GM19240 (cell line): ENCODE measurements around the gene CDH23.

ENCODE experiments used
- DNase-seq: peaks from one replicate; pipeline ENCODE4 v3.0.0; 2011; ENCODE audit warnings: low spot score; ENCODE audit not compliant: insufficient read length

The CDH23 gene

GRCh38 chr10:71752391-71753090 is 355.8 kb downstream of the CDH23 start:
- no peak for DNase-seq

DNA sequence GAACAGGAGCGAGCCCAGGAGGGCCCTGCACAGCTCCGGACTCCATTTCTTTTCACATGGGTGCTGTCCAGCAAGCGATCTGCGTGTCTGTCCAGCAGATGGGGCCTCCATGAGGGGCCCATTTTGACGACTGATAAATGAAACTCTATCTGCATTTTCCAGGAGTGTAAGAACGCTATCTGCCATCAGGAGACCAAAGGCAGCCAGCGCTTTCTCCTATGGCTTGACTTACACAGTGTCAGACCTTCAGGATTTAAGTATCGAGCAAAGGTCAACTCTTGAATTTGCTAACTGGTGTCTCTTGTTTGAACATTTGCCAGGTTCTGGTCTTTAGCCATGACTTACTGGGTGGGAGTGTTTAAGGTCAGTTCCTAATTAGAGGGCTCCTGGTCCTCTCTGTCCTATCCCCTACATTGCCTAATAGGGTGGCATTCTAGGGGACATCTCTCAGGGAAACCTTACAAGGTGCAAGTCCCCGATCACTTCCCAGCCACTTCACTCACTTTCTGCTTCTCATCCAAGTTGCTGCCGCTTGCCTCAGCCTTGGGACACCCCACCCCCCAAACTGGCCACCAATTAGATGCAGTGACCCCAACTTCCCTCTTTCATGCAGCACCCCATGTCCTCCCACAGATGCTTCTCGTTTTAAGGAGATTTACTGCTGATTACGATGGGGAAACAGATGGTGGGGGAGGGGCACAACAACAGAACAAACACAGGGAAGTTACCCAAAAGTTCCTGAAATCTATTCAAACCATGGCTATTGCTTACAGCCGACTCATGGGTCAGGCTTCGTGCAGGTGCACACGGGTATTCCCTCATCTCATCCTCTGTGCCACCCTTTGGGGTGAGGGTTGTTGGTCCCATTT is 356.6 kb downstream of the CDH23 start:
- no peak for DNase-seq

GRCh38 chr10:71753960-71754505 is 357.3 kb downstream of the CDH23 start:
- no peak for DNase-seq

DNA sequence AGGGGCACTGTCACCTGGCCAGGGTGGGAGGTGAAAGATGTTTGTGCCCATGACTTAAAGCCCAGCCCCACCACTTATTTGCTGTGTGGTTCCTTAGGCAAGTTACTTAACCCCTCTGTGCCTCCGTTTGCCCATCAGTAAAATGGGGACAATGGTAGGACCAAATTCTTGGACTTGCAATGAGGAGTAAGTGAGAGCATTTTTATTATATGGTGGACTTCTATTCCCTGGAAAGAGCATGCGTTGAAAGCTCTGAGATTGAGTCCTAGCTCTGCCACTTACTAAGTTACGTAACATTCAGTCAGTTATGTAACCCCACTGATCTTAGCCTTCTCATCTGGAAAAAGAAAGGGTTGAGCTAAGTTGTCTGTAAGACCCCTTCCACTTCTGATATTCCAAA is 357.8 kb downstream of the CDH23 start:
- DNase-seq, result no peak

GRCh38 chr10:71755179-71755879 is 358.6 kb downstream of the CDH23 start:
- no peak for DNase-seq

DNA sequence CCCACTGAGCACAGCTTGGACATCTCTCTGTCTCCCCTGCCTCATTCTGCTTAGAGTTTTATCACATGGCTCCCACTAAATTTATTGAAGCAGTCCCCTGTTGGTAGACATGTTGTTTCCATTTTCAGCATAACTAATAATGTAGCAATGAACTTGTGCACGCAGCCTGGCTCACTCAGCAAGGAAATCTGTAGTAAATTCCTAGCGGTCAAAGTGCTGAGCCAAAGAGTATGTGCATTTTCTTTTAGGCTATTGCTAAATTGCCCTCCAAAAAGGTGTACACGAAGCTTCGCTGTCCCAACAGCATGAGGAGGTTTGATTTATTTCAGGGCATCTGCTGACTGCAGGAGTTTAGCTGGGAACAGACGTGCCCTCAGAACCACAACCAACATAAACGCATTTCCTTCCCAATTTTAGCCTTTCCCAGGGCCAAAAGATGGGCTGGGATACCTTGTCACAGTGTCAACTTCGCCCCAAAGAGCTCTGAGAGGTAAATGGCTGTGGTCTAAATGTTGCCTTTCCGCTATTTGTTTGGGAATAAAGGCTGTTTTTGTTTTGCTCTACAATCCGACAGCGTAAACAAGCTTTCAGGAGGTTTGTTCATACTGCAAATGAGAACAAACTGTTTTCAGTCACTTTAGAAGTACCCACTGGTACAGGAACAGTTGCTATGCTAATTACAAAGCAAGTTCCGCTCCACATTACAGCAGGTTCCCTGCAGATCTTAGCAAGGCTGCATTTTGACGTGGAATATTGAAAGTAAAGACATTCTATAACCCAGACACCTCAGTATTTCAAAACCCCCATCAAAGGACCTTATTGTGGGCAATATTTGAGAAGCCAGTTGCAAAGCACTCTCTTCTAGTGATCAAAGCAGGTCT is 359.8 kb downstream of the CDH23 start:
- no peak for DNase-seq

DNA sequence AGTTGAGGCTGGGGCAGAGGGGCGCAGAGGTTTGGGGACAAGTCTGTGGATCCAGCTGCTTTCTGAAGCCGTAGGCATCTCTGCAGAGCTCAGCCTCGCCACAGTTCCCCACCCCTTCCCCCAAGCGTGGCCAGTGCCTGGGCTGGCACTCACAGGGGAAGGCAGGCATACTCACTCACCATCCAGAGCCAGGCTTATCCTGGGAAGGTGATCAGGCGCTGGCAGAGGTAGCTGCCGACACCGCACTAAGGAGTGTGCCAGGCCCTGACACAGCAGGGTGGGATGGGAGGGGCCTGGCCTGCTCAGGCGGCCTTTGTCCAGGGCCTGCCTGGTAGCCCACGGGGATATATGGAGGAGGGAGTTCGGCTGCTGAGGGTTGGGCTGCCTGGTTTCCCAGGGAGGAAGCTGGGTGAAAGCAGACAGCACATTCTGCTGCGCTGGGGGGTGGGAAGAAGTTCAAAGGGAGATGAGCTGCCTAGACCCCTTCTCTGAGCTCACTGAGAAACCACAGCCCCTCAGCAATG is 360.7 kb downstream of the CDH23 start:
- DNase-seq, result no peak

- no peak for DNase-seq
Measured at GRCh38 chr10:71761105-71761511, 364.4 kb downstream of the CDH23 start.

- no peak for DNase-seq
Measured at GRCh38 chr10:71761541-71762113, 364.9 kb downstream of the CDH23 start.

GRCh38 chr10:71762324-71762723 is 365.6 kb downstream of the CDH23 start:
- no peak for DNase-seq

GRCh38 chr10:71763352-71764127 is 366.8 kb downstream of the CDH23 start:
- DNase-seq, result no peak

DNA sequence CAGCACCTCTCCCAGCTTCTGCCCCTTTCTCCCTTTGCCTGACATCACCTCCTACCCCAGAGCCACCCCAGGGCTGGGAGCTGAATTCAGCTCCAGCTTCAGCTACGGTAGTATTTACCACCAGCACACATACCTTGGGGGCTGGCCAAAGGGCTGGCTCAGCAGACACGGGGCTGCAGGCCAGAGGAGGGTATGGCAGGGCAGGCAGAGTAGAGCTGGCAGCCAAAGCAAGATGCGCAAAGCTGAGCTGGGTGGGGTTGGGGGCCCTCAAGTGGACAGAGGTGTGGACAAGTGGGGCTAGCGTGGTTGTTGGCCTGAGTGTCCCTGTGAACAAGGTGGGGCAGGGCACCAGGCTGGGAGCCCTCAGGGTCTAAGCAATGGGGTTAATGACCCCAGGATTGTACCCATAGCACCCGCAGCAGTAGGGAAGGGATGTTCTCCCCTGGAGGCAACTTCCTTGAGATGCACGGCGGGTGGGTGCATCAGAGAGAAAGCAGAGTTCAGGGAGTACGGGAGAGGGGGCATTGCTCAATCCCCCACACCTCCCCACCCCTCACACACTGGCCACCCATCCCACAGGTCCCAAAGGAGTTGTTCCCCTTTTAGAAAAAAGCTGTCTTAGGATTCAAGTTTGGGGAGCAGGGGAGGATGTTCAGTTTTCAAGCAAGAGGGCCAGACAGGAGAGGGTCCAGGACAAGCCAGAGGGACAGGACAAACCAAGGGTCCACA is 368.6 kb downstream of the CDH23 start:
- DNase-seq, result no peak

- no peak for DNase-seq
Measured at GRCh38 chr10:71765906-71766716, 369.4 kb downstream of the CDH23 start.

DNA sequence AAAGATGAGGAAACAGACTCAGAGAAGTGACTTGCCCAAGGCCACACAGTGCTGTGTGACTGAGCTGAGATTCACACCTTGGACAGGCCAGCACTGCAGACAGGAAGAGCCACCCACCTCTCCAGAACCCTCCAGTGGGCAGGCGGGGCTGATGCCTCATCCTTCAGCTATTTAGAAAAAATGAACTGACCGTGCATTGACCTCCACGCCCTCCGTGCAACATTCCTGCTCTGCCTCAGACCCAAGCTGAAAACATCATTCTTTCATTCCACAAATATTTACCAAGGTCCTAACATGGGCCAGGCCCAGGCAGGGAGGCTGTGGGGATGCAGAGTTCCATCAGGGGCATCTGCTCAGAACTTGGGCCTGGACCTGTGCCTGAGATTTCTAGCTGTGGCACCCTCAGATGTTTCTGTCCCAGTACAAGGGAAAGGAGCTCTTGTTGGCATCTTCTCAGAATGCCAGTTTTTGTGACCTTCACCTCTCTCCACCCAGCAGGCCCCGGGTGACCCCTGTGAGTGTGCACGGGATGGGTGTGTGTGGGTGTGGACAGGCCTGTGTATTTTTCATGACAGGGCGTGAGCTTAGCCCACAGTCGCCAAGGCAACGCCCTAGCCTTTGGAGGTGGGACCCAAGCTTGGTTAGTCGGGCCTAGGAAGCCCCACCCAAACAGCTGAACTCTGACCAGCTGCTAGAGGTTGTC is 370.1 kb downstream of the CDH23 start:
- DNase-seq, result no peak

- no peak for DNase-seq
Measured at GRCh38 chr10:71767420-71768035, 370.8 kb downstream of the CDH23 start.

DNA sequence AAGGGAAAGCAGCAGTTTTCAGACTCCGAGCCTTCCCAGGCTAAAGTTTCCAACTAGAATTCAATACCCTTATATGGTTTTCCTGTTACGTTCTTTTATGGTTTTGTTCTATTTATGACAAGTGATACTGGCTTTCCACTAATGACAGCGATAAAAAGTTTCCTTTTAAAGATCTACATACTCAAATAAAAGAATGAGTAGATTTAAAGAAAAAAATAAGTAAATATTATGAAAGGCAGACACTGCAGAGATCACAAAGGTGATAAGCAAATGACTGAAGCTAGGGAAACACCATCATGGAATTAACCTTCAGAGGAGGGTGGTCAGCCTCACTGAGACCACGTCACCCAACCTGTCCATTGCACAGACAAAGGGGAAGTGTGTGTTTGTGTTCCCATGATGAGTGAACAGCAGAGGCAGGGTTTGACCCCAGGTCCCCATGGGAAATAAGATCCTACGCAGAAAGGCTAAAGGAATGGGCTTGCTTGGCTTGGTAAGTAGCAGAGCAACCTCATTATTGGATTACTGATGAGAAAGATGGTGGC is 372.6 kb downstream of the CDH23 start:
- no peak for DNase-seq

DNA sequence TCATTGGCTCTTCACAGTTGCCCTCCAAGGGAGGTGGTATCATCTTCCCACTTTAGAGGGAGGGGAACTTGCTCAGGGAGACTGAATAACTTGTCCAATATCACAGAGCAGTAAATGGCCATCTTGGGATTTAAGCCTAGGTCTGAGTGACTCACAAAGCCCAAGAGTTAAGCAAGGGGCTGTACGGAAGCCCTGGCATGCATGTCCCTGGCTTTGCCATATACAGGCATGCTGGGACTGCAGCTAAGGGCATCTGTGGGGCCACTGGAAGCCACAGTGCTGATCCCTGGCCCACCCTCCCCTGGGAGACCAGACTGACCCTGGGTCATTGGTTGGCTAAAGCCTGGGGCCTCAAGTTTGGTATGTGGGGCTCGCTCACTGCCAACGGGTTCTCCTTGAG is 373.5 kb downstream of the CDH23 start:
- DNase-seq, result no peak
